Right ventricle myocardium inferior (tissue), 1 donor: ENCODE measurements around the gene PITRM1. TPM values are rescaled to one million over a fixed set of nuclear protein-coding genes. Genes with fewer than 3 reads are reported as not detected.
A peak's percentile ranks its signal among the peaks of the same experiment; 100 is the strongest.
"Not testable (repeated sequence)": the region's sequence is repeated elsewhere in the genome, so short reads cannot be mapped to it uniquely, and the experiment has no call there.

Experiments used
- ATAC-seq: fragments of 200-7000 bp; cut with Tn5 transposase; one replicate; pipeline ENCODE4 v1.9.1; 2020; ENCODE audit warnings: mild to moderate bottlenecking, moderate library complexity
- DNase-seq: peaks from one replicate; pipeline ENCODE4 v3.0.0; 2021; ENCODE audit errors: missing footprints
- intact Hi-C: fragments of 100-400 bp; cut with DNase I; formaldehyde crosslinking; loops from one replicate; pipeline ENCODE4 v1.11.0; 2022
- long read RNA-seq: library from polyadenylated mRNA; unstranded; transcript quantifications from one replicate; pipeline ENCODE4 v2.0.0, GENCODE V29; 2021
- total RNA-seq: library from RNA; stranded (reverse); fragmentation: NEBNext Ultra II Directional; extraction: Animal tissue kit (Norgen Biotek cat#: 25700); gene quantifications from one replicate; pipeline ENCODE4 v1.2.1, GENCODE V29; 2021
- donor health status: DM: no; HTN: yes; CAD: no; lungs with severe emphysema.

PITRM1 gene
- 91.1 TPM for total RNA-seq
- long read RNA-seq, transcript PITRM1-201 (27 exons, 3,450 nt) = major isoform, 48 of 76 reads
- long read RNA-seq, partial matches to known transcripts = 18 of 76 reads
- long read RNA-seq, other reads (novel, unspliced or antisense) = 8 of 76 reads

GRCh38 chr10:3172446-3173170, at the start of gene PITRM1:
PITRM1 (minus strand) TSS chr10:3172782; CDS start chr10:3172772, 10 bp downstream.
- intact Hi-C loops = no loop called here
- ATAC-seq (peak; percentile 98), DNase-seq (peak; percentile 100)

GRCh38 chr10:3222068-3222467, 49.5 kb upstream of the PITRM1 start:
- intact Hi-C loops = no loop called here
- DNase-seq (no peak), ATAC-seq (no peak)

- ATAC-seq, DNase-seq, intact Hi-C loops: not testable (repeated sequence)
Measured at GRCh38 chr10:3221601-3222000, 49.0 kb upstream of the PITRM1 start.

- no peak for ATAC-seq
- intact Hi-C loops = no loop called here
- no peak for DNase-seq
Measured at GRCh38 chr10:3220853-3221252, 48.3 kb upstream of the PITRM1 start.

- ATAC-seq, intact Hi-C loops, DNase-seq: not testable (repeated sequence)
Measured at GRCh38 chr10:3219021-3219628, 46.5 kb upstream of the PITRM1 start.

- no peak for DNase-seq
- ATAC-seq = no peak
- intact Hi-C loops = no loop called here
Measured at GRCh38 chr10:3217853-3218252, 45.3 kb upstream of the PITRM1 start.

- intact Hi-C loops = no loop called here
- ATAC-seq (no peak), DNase-seq (no peak)
Measured at GRCh38 chr10:3217301-3217700, 44.7 kb upstream of the PITRM1 start.

GRCh38 chr10:3215153-3215775, 42.7 kb upstream of the PITRM1 start:
- DNase-seq = peak; percentile 23
- intact Hi-C loops = no loop called here
- ATAC-seq = no peak

- intact Hi-C loops = no loop called here
- ATAC-seq = no peak
- peak; percentile 48 for DNase-seq
Measured at GRCh38 chr10:3213758-3214515, 41.4 kb upstream of the PITRM1 start.

- ATAC-seq = peak; percentile 56
- peak; percentile 68 for DNase-seq
- intact Hi-C loops = no loop called here
Measured at GRCh38 chr10:3213208-3213607, 40.6 kb upstream of the PITRM1 start.

GRCh38 chr10:3210251-3210877, 37.8 kb upstream of the PITRM1 start:
- DNase-seq (no peak), ATAC-seq (no peak)
- intact Hi-C loops = no loop called here

- DNase-seq = peak; percentile 69
- intact Hi-C loops = no loop called here
- no peak for ATAC-seq
Measured at GRCh38 chr10:3208481-3209406, 36.2 kb upstream of the PITRM1 start.

- ATAC-seq (no peak), DNase-seq (peak; percentile 48)
- intact Hi-C loops = no loop called here
Measured at GRCh38 chr10:3207351-3207750, 34.8 kb upstream of the PITRM1 start.

GRCh38 chr10:3206511-3207157, 34.1 kb upstream of the PITRM1 start:
- no peak for ATAC-seq
- intact Hi-C loops = no loop called here
- peak; percentile 56 for DNase-seq

- DNase-seq = no peak
- intact Hi-C loops = no loop called here
- no peak for ATAC-seq
Measured at GRCh38 chr10:3203972-3204371, 31.4 kb upstream of the PITRM1 start.

GRCh38 chr10:3203016-3203811, 30.6 kb upstream of the PITRM1 start:
- intact Hi-C loops = no loop called here
- ATAC-seq (no peak), DNase-seq (no peak)
